HG02642 (cell line): ENCODE measurements around the gene MORN4.
A peak's percentile ranks its signal among the peaks of the same experiment; 100 is the strongest.
"Not testable (repeated sequence)": the region's sequence is repeated elsewhere in the genome, so short reads cannot be mapped to it uniquely, and the experiment has no call there.

Experiments used
- ATAC-seq: cut with Tn5 transposase; IDR thresholded peaks from one replicate; pipeline ENCODE4 v1.9.1; 2021; ENCODE audit warnings: mild to moderate bottlenecking; ENCODE audit not compliant: unreplicated experiment, poor library complexity

Gene MORN4

DNA sequence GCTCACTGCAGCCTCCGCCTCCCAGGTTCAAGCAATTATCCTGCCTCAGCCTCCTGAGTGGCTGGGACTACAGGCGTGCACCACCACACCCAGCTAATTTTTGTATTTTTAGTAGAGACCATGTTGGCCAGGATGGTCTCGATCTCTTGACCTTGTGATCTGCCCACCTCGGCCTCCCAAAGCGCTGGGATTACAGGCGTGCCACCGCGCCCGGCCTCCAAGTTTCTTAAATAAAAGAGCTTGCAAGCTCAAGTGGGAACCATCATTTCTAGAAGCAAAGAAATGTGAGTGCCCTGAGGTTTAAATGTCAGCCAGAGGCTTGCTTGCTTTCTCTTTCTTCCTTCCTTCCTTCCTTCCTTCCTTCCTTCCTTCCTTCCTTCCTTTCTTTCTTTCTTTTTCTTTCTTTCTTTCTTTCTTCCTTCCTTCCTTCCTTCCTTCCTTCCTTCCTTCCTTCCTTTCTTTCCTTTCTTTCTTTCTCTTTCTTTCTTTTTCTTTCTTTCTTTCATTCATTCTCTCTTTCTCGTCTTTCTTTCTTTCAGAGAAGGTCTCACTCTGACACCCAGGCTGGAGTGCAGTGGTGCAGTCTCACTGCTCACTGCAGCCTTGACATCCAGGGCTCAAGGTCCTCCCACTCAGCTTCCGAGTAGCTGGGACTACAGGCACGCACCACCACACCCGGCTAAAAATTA is 9.3 kb upstream of the MORN4 start:
- ATAC-seq: not testable (repeated sequence)

DNA sequence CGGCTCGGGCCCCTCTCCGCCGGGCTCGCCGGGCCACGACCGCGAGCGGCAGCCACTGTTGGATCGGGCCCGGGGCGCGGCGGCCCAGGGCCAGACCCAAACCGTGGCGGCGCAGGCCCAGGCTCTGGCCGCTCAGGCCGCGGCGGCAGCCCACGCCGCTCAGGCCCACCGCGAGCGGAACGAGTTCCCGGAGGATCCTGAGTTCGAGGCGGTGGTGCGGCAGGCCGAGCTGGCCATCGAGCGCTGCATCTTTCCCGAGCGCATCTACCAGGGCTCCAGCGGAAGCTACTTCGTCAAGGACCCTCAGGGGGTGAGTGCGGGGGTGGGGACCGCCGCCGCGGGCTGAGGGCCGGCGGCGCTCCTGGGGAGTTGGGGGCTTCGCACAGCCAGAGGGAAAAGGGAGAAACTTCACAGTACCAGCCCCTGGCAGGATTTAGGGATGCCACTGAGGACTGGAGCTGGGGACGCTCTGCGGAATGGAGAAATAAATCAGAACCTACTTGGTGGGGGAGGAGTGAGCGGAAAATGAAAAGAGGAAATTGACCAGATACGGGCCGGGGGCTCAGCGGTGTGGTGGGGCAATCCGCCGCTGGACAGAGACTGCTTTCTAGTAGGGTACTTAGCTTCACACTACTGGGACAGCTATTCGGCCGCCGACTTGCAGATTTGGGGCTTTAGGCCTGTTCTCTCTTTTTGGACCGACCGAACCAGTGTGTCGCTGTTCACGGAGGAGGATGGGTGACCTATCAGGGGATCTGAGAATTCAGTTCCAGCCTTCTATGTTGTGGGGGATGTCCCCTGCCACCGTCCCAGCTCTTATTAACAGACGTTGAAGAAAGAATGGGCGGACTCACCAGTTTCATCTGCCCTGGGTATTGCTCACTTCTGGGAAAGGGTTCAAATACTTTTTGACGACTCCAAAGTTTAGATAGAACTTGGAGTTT is 7.8 kb upstream of the MORN4 start:
- ATAC-seq: no peak

DNA sequence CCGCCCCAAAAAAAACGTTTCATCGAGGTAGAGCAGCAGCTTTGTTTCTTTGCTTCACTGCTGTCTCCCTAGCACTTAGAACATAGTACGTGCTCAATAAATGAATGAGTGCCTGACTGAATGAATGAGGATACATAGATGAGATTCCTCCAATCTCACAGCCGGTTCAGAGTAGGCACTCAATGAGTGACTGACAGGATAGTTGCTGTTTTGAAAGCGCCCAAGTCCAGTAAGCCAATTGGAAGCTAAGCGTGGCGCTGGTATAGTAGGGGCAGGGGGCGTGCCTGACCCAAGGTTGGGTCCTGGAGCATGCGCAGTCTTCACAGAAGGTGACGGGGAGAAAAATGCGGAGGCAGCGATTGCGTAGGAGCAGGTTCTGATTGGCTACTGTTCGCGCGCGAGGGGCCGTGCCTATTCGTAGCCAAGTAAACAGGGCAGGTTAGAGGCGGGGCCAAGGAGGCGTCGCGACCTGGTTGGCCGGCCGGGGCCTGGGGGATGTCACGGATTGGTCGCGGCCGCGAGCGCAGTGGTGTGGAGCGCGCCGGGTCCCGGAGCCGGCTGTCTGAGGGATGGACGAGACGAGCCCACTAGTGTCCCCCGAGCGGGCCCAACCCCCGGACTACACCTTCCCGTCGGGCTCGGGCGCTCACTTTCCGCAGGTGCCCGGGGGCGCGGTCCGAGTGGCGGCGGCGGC is 7.0 kb upstream of the MORN4 start, which contains the start of gene PI4K2A:
PI4K2A (plus strand) TSS at position 498 of the 694 bp plus-strand sequence; CDS start at position 570, 72 bp downstream.
- peak; percentile 99 for ATAC-seq

DNA sequence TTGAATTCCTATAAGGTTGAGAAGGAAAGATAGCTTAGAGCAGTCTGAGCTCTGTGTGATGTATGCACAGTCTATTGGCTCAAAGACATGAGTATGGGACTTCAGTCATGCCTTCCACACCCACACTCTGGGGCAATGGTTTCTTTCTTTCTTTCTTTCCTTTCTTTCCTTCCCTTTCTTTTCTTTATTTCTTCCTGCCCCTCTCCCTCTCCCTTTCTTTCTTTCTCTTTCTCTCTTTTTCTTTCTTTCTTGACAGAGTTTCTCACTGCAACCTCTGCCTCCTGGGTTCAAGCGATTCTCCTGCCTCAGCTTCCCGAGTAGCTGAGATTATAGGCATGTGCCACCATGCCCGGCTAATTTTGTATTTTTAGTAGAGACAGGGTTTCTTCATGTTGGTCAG is 5.8 kb upstream of the MORN4 start:
- ATAC-seq: not testable (repeated sequence)

- ATAC-seq: no peak
These were observed 2.3 kb upstream of the MORN4 start for GRCh38 chr10:97635577-97635976.

DNA sequence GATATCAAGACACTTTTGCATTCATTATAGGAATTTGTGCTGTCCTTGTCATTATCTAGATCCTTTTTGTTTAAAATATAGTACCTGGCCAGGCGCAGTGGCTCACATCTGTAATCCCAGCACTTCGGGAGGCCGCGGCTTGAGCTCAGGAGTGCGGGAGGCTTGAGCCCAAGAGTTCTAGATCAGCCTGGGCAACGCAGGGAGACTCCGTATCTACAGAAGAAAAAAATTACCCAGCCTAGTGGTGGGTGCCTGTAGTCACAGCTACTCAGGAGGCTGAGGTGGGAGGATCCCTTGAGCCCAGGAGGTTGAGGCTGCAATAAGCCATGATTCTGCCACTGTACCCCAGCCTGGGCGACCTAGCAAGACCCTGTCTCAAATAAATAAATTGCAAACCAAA is 621 bp upstream of the MORN4 start:
- ATAC-seq: no peak

DNA sequence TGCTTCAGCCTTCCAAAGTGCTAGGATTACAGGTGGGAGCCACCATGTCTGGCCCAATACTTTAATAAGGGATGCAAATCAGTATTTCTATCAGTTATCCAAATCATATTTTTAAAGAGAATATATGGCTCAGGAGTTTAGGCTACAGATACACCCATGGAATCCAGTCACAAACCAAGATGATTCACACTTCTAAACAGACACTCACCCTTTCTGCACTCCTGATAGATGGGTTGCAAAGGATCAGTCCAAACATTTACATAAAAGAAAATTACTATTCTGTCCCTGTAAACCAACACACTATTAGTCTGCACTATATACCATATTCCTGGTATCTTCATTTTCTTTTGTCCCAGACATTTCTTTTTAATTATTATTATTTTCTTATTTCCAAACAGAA is 2.2 kb downstream of the MORN4 start:
- ATAC-seq: no peak

- ATAC-seq: no peak
These were observed 4.0 kb downstream of the MORN4 start for GRCh38 chr10:97629289-97629688.

- no peak for ATAC-seq
These were observed 5.1 kb downstream of the MORN4 start for GRCh38 chr10:97628228-97628627.

GRCh38 chr10:97627731-97628130 is 5.6 kb downstream of the MORN4 start:
- ATAC-seq: no peak

DNA sequence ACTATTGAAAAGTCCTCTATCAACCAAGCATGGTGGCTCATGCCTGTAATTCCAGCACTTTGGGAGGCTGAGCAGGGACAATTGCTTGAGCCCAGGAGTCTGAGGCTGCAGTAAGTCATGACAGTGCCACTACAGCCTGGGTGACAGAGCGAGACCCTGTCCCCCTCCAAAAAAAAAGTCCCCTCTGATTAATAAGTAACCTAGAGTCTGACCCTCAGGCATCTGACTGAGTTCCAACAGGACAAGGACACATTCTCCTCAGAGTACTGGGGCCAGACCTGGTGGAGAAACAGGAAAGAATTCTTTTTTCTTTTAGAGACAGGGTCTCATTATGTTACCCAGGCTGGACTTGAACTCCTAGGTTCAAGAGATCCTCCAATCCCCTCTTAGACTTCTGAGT is 10.0 kb downstream of the MORN4 start:
- ATAC-seq: no peak

DNA sequence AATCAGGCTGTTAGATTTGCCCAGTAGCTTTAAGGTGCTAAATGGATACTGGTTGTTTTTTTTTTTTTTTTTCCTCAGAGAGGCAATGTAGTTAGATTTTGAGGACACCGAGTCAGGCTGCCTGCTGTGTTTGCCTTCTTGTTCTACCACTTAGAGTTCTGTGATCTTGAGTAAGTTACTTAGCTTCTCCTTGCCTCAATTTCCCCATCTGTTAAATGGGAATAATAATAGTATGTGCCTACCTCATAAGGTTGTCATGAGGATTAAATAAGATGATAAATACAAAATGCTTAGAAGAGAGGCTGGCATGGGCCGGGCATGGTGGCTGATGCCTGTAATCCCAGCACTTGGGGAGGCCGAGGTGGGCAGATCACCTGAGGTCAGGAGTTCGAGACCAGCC is 14.6 kb downstream of the MORN4 start:
- ATAC-seq: no peak

DNA sequence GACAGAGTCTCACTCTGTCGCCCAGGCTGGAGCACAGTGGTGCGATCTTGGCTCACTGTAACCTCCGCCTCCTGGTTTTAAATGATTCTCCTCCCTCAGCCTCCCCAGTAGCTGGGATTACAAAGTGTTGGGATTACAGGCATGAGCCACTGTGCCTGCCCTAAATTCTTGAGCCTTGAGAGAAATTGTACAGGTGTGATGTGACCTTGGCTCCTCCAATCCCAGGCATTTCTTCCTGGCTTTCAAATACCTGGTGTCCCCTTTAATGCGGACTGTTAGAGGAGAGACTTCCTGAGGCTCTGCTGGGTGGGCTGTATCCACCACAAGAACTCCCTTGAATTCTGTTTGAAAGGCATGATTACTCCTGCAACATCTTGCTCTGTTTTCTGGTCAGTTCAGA is 15.0 kb downstream of the MORN4 start:
- no peak for ATAC-seq

DNA sequence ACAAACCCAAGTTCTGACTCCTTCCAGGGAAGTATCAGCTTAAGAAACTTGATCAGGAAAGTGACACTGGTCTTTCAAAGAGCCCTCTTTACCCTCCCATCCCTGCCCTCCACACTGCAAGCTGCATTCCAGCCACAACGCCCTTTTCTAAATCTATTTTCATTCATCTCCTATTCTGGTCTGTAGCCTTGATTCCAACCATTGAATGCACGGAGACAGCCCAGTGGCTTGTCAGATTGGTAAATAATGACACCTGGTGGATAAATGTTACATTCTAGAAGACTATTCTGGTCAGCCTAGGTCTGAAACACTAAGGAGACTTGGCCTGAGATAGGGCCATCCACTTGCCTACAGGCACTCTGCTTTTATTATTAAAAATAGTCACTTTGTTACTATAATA is 20.9 kb downstream of the MORN4 start:
- no peak for ATAC-seq

DNA sequence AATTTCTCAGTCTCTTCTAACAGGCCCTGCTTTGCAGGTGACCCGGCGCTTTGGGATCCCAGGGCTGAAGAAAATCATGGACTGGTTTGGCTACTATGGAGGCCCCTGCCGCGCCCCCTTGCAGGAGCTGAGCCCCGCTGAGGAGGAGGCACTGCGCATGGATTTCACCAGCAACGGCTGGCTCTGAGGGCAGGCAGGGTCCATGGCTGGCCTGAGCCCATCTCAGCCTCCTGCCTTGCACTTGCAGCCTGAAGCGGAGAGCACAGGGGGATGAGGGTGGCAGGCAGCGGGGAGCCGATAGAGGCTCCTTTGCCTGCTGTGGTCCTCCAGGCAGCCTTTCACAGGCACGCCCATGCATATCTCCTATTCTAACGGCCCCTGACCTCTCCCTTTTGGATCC is 21.8 kb downstream of the MORN4 start:
- no peak for ATAC-seq

DNA sequence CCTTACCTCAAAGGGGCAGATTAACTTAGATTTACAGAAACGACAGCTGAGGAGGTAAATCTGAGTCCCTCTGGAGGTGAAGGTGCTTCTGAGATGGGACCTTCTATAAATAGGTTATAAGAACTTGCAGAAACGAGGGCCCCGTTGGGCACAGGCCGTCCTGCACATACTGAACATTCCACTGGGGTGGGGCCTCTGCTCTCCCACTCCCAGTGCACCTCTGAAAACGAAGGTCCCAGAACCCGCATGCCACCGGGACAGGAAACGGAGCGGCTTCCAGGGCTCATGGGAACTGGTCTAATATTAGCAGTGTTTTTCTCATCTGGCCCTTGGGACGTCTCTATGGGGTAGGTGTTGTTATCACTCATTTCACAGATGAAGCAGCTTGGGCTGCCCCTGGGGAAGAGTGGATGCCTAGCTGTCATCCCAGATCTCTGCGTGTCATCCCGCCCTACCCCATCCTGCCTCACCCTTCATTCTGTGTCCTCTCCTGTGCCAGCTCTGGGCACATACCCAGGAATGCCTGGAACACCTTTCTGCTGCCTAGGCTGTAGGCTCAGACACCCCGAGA is 24.2 kb downstream of the MORN4 start:
- ATAC-seq: no peak

DNA sequence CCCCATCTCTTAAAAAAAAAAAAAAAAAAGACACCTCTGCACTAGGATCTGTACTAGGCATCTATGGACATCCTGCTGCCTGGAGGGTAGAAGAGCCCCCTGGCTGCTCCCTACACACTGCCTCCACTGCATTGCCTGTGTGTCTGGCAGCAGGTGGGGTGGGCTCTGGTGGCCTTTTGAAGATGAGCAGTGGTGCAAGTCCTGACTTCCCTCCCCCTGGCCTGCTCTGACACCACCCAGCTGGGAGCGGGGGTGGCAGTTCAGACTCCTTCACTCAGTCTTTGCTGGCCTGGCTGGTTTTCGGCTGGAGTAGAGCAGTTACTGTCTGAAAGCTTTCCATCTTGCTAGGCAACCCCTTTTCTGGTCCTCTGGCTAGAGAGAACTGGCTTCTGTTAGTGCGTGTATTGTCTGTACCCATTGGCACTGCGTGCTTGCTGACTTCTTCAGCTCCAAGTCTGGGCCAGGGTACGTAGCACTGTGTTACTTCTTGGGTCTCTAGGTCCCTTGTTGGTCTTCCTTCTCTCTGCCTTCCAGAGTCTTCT is 26.1 kb downstream of the MORN4 start:
- no peak for ATAC-seq

DNA sequence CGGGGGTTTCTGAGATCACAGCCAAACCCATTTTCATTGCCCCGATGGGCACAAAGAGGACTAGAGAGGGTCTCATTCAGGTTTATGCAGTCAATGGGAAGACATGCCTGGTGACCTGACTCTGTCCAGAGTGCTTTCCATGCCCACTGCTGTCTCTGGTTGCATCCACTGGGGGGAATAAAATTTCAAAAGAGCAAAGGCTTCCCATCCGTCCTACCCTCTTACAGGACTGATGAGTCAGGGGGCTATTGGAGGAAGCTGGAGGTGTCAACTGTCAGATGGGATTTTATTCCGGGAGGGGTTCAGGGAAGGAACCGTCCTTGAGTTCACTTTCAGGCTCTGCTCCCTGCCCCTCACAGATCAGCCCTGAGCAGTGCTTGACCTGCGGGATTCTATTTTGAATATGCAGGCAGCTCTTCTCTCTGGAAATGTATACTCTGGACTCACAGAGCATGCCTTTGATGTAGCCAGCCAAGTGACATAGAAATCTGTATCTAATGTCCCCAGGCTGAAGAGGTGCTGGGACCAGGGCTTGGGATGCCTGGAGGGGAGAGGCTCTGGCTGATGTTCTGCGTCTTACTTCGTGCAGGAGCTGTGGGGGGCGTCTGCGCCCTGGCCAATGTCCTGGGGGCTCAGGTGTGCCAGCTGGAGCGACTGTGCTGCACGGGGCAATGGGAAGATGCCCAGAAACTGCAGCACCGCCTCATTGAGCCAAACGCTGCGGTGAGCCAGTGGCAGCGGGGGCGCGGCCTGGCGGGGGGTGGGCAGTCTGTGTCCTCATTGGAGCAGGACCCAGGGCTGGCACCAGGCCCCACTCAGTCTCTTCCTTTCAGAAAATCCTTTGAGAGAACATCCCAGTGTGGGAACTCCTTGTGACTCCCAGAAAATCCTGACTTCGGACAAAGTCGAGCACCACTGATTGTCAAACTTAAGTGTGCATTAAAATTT is 31.8 kb downstream of the MORN4 start:
- ATAC-seq: no peak

DNA sequence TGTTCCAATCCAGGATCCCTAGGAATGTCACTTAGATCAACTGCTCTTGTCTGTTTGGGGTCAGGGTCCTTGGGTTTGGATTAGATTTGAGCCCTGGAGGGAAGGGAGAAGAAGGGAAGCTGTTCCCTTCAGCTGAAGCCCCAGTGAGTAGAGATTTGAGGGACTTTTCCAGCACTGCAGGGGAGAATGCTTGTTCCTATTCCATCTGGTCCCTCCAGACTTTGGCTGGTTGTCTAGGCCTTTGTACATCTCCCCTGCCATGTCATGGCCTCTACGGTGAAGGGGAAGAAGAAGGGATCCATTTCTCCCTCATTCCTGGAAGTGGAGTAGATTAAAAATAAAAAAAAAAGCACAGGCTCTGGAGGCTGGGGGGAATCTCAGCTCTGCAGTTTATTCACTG is 32.7 kb downstream of the MORN4 start:
- ATAC-seq: no peak
